ENCODE results near the gene SYNGR2. TPM values are rescaled to one million over a fixed set of nuclear protein-coding genes. Genes with fewer than 3 reads are reported as not detected.

SYNGR2 gene
- total and polyA plus RNA-seq, 9 of the 15 experiments (the other 6 are each of a cell fraction or from before 2014, with no cell fraction given): 1.4 to 173 (median 87.8) TPM

DNA sequence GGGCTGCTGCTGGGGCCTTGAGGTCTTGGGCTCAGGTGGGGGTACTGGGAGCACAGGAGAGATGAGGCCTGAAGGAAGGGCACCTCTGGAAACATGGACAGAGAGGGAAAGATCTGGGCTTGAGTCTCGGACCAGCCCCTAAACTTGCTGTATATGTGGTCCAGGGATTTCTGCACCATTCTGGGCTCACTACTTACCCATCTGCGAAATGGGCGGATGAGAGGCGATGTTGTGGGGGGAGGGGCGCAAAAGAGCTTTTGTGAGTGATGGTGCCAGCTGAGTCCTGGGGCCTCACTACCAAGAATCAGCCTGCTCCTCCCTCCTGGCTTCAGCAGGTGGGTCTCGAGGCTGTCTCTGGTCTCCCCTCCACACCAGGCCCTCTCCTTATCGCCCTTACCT lies 21.9 kb upstream of the SYNGR2 start (continued):
- TF ChIP-seq FOXP1 (CRISPR knock-in tag; IDR thresholded peaks at IDR 0.05): 0 out of 2 replicates have a peak, but pooled peaks have one; percentile 7
- TF ChIP-seq, protein P1, sequence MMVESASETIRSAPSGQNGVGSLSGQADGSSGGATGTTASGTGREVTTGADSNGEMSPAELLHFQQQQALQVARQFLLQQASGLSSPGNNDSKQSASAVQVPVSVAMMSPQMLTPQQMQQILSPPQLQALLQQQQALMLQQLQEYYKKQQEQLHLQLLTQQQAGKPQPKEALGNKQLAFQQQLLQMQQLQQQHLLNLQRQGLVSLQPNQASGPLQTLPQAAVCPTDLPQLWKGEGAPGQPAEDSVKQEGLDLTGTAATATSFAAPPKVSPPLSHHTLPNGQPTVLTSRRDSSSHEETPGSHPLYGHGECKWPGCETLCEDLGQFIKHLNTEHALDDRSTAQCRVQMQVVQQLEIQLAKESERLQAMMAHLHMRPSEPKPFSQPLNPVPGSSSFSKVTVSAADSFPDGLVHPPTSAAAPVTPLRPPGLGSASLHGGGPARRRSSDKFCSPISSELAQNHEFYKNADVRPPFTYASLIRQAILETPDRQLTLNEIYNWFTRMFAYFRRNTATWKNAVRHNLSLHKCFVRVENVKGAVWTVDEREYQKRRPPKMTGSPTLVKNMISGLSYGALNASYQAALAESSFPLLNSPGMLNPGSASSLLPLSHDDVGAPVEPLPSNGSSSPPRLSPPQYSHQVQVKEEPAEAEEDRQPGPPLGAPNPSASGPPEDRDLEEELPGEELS (CRISPR knock-in tag; IDR thresholded peaks at IDR 0.05; ENCODE audit: borderline replicate concordance): no peak
- TF ChIP-seq, protein P2, sequence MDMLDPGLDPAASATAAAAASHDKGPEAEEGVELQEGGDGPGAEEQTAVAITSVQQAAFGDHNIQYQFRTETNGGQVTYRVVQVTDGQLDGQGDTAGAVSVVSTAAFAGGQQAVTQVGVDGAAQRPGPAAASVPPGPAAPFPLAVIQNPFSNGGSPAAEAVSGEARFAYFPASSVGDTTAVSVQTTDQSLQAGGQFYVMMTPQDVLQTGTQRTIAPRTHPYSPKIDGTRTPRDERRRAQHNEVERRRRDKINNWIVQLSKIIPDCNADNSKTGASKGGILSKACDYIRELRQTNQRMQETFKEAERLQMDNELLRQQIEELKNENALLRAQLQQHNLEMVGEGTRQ (CRISPR knock-in tag; IDR thresholded peaks at IDR 0.05): no peak
- 0 out of 4 replicates have a peak, but pooled peaks of 1 of the 2 experiments have one; percentile 40 for TF ChIP-seq ARNT (IDR thresholded peaks at IDR 0.05)
- TF ChIP-seq POLR3G (IDR thresholded peaks at IDR 0.05; ENCODE audit: extremely low read depth, insufficient read length, insufficient replicate concordance): no peak
- TF ChIP-seq ZNF24 (IDR thresholded peaks at IDR 0.05): no peak
- TF ChIP-seq ASH1L (IDR thresholded peaks at IDR 0.05; ENCODE audit: borderline replicate concordance, low read depth, partially characterized antibody): no peak
- TF ChIP-seq, protein P3, sequence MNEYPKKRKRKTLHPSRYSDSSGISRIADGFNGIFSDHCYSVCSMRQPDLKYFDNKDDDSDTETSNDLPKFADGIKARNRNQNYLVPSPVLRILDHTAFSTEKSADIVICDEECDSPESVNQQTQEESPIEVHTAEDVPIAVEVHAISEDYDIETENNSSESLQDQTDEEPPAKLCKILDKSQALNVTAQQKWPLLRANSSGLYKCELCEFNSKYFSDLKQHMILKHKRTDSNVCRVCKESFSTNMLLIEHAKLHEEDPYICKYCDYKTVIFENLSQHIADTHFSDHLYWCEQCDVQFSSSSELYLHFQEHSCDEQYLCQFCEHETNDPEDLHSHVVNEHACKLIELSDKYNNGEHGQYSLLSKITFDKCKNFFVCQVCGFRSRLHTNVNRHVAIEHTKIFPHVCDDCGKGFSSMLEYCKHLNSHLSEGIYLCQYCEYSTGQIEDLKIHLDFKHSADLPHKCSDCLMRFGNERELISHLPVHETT (CRISPR knock-in tag; conservative IDR thresholded peaks at IDR 0.05 in 1 of 2, IDR thresholded peaks at IDR 0.05 in 1 of 2): no peak
- TF ChIP-seq, protein P4, sequence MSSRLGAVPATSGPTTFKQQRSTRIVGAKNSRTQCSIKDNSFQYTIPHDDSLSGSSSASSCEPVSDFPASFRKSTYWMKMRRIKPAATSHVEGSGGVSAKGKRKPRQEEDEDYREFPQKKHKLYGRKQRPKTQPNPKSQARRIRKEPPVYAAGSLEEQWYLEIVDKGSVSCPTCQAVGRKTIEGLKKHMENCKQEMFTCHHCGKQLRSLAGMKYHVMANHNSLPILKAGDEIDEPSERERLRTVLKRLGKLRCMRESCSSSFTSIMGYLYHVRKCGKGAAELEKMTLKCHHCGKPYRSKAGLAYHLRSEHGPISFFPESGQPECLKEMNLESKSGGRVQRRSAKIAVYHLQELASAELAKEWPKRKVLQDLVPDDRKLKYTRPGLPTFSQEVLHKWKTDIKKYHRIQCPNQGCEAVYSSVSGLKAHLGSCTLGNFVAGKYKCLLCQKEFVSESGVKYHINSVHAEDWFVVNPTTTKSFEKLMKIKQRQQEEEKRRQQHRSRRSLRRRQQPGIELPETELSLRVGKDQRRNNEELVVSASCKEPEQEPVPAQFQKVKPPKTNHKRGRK (tag; IDR thresholded peaks at IDR 0.05): no peak
- TF ChIP-seq, protein P5, sequence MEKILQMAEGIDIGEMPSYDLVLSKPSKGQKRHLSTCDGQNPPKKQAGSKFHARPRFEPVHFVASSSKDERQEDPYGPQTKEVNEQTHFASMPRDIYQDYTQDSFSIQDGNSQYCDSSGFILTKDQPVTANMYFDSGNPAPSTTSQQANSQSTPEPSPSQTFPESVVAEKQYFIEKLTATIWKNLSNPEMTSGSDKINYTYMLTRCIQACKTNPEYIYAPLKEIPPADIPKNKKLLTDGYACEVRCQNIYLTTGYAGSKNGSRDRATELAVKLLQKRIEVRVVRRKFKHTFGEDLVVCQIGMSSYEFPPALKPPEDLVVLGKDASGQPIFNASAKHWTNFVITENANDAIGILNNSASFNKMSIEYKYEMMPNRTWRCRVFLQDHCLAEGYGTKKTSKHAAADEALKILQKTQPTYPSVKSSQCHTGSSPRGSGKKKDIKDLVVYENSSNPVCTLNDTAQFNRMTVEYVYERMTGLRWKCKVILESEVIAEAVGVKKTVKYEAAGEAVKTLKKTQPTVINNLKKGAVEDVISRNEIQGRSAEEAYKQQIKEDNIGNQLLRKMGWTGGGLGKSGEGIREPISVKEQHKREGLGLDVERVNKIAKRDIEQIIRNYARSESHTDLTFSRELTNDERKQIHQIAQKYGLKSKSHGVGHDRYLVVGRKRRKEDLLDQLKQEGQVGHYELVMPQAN (IDR thresholded peaks at IDR 0.05; ENCODE audit: borderline replicate concordance): 0 out of 2 replicates have a peak, but pooled peaks have one; percentile 48
- TF ChIP-seq SMARCA4 (IDR thresholded peaks at IDR 0.05): no peak; the same call in 1 of the 2 replicates
- peak; percentile 38 for TF ChIP-seq BRD9 (IDR thresholded peaks at IDR 0.05; ENCODE audit: low read depth, partially characterized antibody)
- 0 out of 2 replicates have a peak, but pooled peaks have one; percentile 36 for TF ChIP-seq XRCC5 (IDR thresholded peaks at IDR 0.05; ENCODE audit: low read depth, low read length)
- TF ChIP-seq ZFP36 (IDR thresholded peaks at IDR 0.05; ENCODE audit: low read depth, low read length, partially characterized antibody): no peak
- no peak for TF ChIP-seq RFX5 (IDR thresholded peaks at IDR 0.05; ENCODE audit: low read depth, low read length)
- TF ChIP-seq, protein P6, sequence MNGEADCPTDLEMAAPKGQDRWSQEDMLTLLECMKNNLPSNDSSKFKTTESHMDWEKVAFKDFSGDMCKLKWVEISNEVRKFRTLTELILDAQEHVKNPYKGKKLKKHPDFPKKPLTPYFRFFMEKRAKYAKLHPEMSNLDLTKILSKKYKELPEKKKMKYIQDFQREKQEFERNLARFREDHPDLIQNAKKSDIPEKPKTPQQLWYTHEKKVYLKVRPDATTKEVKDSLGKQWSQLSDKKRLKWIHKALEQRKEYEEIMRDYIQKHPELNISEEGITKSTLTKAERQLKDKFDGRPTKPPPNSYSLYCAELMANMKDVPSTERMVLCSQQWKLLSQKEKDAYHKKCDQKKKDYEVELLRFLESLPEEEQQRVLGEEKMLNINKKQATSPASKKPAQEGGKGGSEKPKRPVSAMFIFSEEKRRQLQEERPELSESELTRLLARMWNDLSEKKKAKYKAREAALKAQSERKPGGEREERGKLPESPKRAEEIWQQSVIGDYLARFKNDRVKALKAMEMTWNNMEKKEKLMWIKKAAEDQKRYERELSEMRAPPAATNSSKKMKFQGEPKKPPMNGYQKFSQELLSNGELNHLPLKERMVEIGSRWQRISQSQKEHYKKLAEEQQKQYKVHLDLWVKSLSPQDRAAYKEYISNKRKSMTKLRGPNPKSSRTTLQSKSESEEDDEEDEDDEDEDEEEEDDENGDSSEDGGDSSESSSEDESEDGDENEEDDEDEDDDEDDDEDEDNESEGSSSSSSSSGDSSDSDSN (IDR thresholded peaks at IDR 0.05; ENCODE audit: borderline replicate concordance in 1 of 2, low read depth in 2 of 2, low read length in 2 of 2): no peak
- TF ChIP-seq HDAC1 (IDR thresholded peaks at IDR 0.05): peak; percentile 62 to 68; a peak in 1 of 4 replicates

Data from K562 (cell line).